ENCODE data around the gene TDRD7.
A peak's percentile ranks its signal among the peaks of the same experiment; 100 is the strongest.

Gene TDRD7

DNA sequence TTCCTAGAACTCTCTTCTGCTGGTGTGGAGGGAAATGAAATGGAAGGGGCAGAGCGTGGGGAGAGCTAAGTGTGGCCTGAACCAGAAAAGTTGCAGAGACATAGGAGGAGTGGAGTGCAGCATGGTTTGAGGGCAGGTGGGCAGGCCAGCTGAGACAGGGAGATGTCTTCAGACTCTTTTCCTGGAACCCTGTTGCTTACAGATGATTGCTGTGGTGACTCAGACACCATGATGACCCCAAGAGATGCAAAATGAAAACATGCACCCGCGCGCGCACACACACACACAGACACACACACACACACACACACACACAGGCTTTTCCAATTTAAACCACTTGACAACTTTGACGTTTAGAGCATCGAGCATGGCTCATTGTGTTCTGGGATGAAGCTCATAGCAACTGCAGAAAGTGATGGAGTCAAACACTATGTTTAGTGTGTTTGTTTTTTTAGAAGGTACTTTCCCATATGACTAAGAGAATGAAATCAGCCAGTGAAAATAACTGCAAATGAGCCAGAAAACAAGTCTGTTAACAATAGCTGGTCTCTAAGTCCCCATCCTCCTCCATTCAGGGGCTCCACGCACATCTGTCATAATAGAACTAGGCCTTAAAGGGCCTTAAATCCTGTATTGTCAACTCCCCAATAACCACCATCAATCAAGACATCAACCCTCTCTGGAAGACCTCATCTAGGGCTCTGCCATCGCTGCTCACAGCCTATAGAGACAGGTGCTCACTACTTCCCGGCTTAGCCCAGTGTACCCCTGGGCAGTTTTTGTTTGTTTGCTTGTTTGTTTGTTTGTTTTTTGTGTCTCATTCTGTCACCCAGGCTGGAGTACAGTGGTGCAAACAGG lies 99.1 kb downstream of the TDRD7 start:
- DNase-seq, result peak; percentile 45 to 49

DNA sequence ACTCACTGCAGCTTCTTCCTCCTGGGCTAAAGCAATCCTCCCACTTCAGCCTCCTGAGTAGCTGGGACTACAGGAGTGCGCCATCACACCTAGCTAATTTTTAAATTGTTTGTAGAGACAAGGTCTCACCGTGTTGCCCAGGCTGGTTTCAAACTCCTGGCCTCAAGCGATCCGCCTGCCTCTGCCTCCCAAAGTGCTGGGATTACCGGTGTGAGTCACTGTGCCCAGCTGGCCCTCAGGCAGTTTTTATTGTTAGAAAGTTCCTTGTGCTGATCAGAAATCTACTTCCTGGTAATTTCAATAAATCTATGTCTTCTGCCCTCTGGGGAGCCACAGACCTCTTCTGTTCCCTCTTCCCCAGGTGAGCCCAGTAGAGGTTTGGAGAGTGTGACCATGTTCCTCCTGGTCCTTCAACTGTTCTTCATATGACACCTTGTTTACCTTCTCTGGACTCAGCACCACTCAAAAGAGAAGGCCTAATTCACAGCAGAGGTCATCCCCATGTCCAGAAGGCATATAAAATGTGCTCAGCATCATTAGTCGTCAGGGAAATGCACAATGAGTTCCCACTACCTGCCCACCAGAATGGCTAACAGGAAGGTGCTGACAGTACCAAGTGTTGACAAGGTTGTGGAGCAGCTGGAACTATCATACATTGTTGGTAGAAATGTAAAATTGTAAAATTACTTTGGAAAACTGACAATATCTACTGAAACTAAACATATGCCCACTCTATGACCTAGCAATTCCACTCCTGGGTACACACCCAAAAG lies 99.9 kb downstream of the TDRD7 start:
- DNase-seq, result no peak

DNA sequence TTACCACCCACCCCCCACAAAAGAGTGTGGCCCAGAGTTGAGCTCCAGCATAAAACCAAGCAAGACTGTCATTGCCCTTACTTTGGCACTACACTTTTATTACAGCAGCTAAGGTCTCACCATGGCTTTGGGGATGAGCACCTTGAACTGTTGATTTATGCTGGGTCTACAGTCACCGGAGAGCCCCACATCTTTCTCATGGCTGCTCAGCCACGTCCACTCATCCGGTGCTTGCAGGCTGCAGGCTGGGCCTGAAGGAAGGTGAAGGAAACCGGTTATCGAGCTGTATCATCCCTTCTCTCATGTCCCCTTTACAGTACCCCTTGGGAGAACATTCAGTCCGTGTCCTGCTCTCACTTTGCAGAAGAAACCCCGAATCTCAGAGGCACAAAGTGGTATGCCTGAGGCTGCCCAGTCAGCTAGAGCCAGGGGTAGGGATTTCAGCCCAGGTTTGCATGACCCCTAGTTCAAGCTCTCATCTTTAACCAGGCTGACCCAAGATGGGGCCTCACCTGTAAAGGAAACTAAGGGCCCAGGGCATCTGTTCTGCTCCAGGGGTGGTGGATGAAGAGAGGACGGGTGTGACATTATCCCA lies 101.2 kb downstream of the TDRD7 start:
- DNase-seq, result no peak

DNA sequence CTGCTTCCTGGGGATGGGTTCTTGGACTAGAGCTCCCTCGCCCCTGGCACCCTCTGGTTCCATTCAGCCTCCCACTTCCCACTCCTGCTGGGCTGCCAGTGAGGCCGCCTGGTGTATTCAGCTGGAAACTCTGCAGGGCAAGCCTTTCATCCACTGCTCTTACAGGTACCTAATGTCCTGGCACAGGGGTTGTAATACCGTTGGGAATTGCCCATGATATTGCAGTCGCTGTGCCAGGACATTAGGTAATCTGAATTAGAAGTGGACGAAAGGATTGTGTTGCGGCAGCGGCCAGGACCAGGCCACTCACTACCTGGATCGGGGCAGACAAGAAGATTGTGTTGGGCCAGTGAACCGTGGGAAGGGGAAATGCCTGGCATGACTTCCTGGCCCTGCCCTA lies 102.6 kb downstream of the TDRD7 start:
- DNase-seq, result no peak

DNA sequence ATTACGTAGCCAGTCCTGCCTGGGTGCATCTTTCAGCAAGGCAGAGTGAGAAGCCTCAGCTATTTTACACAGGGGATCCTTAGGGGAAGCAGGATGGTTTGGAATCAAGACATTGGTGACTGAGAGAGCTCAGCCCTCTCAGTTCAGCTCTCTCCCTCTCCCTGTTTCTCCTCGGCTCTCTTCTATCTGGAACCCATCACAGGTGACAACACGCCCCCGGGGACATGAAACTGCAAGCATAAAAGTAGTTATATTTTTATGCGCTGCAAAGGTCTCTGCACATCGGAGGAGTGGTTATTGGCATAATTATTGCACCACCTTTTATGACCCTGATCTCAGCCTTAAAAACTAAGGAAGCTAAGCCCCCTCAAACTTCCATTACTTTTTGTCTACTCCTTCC lies 103.8 kb downstream of the TDRD7 start:
- DNase-seq, result no peak

DNA sequence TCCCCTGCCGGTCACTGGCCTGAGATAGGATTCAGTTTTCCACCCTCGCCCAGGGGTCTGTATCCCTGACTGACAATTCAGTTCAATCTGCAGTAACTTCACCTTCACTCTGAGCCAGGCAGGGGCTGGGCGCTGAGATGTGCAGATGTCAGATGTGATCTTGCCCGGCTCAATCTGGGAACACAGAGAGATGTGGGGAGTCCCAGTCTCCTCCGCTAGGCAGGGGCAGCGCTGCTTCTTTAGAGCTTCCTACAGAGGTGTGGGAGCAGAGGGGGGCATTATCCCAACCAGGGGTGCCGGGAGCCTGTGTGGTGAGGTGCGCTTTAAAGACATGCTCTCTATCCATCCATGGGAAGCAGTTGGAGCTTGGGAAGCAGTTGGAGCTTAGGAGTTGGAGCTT lies 104.2 kb downstream of the TDRD7 start:
- DNase-seq, result no peak

DNA sequence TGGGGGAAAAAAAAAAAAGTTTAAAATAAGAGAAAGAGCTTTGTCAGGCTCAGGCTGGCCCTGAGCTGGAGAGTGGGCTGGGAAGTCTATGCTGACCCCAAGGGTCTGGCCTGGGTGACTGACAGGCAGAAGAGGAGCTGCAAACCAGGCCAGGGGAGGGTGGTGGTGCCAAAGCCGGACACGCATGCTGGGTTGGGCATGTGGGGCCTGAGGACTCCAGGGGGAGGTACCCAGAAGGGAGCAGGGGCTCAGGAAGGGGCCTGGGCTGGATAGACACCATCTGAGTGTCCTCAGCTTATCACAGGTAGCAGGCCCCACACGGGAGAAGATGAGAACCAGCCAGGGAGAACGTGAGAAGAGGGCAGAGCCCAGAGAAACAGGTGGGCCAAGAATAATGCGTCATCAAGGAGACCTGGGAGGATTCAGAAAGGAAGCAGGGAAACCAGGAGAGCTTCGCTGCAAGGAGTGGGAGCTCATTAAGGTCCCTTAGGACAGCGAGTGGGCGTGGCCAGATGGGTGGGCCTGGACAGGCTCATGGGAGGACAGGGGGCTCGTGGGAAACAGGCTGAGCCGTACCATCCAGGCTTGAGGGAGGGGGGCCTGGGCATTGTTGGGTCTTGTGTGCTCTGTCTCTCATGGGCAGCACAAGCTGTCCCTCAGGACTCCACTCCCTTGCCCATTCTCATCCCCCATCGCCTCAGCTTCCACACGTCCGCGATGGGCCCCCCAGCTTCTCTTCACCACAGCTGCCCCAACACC lies 105.6 kb downstream of the TDRD7 start:
- no peak for DNase-seq

DNA sequence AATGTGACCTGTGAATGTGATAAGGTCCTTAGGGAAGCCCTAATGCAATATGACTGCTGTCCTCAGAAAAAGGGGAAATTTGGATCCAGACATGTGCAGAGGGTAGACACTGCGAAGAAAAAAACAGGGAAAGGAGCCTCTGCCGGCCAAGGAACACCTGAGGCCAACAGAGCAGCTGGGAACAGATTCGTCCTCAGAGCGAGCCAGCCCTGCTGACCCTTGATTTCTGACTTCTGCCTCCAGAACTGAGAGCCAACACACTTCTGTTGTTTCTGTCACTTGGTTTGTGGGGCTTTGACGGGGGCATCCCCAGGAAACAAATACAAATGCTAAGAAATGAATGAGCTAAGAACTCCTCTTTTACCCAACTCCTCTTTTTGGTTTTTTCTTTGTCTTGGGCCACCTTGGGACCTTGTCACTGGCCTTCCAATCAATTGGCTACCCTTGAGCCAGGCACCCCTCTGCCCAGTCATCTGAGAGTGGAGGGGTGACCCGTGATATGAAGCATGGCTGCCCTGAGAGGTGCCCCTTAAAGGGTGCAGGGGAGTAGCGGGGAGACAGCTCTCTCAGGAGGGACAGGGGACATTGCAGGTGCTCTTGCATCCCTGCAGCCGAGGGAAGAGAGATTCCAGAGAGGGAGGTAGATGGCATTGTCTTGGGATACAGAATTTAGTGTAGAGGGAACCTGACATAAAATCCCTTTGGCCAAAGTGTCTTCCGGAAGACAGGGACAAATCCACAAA lies 106.4 kb downstream of the TDRD7 start:
- DNase-seq, result no peak

DNA sequence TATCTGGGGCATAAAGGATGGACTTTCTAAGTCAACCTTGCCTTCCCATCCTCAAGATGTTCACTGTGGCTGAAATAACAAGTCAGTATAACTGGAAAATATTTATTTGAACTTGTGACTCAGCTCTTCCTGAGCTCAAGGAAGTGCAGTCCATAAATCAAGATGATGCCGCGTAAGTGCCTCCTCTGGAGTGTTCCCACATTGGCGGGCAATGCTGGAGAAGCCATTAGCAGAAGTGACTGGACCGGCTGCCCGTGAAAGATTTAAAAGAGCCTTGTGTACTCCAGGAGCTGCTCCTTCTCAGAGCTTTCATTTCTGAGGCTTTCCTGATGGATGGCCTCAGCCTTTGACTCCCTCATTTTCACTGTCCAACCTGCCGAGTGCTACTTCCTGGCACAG lies 107.0 kb downstream of the TDRD7 start:
- no peak for DNase-seq

DNA sequence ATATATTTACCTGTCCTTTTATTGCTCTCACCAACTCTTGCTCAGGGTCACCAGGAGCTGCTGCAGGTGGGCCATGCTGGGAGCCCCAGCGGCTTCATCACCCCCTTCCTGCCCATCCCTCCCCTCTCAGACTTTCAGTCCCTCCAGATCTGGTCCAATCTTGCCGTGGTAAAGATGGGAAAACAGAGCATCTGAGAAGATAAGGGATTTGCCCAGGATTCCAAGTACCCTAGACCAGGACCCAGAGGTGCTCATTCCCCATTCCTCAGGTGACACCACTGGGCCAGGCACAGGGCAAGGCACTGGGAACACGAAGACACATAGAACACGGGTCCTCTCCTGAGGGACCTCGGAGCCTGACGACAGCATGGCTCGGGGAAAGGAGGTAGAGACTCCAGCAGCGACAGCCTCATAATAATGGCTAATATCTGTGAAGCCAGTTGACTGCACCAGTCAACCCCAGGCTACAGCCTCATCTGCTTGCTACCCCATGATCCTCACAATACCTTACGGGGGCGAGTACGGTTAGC lies 107.6 kb downstream of the TDRD7 start:
- no peak for DNase-seq

DNA sequence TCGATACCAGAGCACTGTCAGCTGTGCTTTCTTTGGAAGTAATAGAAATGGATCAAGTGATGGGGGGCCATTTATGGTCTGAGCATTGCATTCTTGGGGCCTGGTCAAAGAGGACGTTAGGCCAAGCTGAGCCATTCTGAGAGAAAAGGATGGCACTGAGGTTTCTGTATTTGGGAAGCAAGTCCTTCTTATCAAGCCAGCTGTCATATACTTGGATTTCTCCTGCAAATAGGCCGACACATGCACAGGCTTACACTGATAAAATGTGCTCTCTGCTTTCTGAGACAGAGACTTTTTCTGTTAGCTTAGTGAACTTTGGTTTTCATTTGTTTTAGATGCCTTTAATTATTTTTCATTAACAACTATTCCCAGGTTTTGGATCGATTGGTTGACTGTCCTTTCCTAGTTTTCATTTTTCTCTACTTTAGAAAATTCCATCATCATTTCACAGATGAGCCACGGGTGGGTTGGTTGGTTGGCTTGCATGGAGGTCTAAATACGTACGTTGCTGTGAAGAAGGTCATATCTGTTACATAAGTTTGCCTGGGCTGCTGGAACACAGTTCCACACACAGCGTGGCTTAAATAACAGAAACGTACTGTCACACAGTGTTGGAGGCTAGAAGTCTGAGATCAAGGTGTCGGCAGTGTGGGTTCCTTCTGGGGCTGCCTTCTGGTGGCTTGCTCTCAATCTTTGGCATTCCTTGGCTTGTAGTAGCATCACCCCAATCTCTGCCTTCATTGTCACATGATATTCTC lies 109.9 kb downstream of the TDRD7 start:
- no peak for DNase-seq

DNA sequence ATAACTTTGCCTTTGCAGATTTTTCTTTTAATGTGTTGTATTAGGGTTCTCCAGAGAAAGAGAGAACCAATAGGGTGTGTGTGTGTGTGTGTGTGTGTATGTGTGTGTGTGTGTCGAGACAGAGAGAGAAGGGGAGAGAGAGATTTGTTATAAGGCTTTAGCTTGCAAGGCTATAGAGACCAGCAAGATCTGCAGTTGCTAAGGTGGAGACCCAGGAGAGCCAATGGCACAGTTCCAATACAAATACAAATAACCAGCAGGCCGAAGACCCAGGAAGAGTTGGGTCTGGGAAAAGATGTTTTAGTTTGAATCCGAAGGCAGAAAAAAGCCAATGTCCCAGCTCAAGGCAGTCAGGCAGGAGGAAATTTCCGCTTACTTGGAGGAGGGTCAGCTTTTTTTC lies 112.5 kb downstream of the TDRD7 start:
- no peak for DNase-seq

DNA sequence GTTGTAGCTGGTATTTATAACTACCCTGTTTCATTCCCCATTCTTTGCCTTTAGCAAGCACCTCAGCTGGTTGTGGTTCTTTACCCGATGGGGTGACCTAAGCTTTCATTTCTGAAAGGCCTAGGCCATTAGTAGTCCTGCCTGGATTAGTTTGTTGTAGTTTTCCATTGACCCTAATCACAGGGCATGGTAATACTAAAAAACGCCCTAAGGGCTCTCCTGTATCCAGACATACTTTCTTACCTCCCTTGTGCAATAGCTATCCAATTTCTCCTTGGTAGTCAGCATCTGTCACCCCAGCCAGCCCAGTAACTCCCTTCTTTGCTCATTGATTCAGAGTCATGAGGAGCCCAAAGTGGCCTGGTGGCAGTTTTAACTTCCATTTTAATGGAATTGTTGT lies 113.6 kb downstream of the TDRD7 start:
- no peak for DNase-seq

DNA sequence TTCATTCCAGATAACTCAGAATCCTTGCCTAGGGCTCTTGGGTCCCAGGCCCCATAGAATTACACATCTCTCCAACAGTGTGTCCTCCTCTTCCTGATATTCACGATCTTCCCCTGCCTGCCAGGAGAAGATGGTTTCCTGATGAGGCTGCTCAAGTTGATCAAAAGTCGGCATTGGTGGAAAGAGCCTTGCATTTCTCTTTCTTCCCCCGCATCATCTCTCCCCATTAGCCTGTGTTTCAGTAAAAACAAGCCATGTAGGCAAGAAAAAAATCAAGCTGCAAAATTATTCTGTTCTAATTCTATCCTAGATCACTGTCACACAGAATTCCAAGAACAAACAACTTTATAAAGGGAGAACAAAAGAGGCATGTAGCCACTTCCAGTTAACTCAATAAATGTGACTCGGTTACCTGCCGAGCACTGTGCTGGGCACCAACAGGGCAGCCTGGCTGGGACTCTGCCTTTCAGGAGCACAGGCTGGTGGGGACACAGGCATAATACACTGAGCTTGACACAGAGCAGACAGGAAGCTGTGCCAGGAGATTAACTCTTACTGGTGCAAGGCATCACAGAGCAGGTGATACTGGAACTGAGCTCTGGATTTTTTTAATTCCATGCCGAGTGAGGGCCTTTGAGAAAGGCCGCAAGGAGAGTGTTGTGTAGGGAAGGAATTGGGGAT lies 115.1 kb downstream of the TDRD7 start:
- DNase-seq, result no peak

DNA sequence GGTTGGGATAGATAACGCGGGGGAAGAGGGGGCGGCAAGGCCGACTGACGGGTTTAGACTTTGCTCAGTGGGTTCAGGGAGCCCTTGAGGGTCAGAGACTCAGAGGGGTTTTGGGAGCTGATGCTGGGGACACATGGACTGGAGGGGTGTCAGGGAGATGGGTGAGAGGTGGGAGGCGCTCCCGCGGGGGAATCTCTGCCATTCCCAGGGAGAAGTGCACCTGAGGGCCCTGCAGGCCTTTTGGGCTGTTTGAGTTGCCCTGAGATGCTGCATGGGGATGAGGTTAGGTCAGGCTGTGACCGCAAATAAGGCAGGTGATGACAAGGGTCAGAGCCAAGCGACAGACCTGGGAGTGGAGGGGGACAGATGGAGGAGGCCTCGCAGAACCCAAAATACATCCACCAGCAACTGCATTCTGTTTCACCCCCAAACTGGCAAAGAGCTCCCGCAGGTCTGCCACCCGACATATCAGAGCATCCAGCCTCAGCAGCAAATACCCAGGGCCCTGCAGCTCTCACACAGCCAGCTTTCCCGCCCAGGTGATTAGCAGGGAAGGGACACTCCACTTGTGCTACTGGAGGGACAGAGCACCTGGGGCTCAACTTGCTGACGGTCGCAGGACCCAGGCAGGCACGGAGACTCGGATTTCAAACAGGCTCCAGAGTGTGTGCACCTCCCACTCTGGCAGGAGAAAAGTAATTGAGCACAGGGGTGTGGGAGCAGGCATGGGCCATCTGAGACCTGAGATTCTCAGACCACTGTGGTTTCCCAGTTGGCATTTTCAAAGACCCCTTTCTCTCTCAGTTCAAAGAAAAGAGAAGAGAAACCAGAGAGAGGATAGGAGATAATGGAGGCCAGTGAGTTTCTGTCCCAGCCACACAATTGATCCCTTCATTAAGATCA lies 116.0 kb downstream of the TDRD7 start:
- DNase-seq, result no peak

DNA sequence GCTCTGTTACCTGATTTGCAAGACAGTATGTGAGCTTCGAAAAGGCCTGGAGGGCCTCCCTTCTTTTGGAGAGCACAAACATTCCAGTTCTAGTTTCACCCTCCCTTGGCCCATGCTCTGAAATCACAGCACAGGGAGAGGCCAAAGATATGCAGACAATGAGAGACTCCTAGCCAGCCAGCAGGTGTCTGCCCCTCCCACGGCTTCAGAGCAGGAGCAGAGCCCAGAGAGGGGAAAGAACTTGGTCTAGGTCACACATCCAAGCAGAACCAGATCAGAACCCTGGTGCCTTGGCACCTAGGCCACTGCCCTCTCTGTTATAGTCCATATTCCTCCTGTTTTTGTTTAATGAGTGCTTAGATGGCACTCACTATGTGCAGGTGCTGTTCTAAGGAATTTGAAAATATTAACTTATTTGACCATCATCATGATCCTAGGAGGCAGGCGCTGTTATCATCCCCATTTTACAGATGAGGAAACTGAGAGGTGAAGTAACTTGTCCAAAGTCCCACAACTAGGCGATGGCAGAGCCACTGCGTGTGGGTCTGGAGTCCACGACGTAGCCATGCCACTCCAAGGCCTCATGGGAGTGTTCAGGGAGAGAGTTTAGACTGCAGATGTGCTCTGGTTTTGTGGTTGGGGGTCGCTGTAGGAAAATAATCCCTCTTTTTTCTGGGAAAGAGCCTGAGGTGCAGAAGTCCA lies 116.8 kb downstream of the TDRD7 start:
- DNase-seq, result no peak

DNA sequence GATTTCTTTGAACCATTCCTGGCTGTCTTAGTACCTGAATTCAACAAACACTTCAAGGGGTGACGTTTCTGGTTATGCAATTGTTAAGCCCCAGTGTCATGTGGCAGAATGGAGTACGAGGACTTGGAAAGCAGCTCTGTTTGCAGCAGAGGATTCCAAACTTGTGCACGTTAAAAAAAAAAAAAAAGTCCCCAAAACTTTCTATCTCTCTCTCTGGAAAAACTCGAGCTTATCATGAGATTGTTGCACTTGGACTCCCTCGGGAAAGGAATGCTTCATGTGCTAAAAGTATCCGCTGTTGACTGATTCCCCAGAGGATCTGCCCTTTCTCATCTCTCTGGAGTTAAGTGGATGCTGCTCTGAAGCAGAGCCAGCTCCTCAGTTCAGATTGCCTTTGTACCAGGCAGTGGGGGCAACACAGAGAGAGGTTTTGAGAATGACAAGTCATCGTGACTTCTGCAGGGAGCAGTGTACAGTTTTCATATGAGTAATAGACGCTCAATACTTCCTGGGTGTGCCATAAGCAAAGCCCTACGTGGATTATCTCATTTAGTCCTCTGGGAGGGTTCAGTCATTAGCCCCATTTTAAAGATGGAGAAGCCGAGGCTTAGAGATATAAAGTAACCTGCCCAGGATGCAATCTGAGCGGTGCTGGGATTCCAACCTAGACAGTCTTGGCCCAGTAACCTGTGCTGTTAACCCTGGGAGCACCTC lies 117.6 kb downstream of the TDRD7 start:
- DNase-seq, result peak; percentile 22 to 24

DNA sequence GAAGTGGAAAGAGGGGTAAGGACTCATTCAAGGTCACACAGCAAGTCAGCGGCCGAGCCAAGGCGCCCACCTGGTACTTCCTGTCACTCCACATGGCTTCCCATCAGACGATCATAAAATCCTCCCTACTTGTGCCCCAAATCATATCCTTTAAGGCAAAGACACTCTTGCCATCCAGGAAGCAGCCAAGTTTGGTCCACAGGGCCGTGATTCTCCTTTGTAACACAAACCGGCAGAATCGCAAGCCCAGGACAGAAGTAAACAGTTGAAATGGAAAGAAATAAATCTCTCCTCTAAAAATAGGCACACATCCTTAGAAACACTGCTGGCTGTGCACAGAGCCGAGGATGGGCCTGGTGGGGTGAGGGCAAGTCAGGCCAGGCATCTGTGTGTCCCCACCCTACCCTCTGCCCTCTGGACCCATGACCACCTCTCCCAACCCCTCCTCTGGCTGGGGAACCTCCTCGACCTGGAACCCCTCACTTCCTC lies 120.0 kb downstream of the TDRD7 start:
- no peak for DNase-seq
